GM12891 (cell line): ENCODE data around the gene ZNF79. TPM values are rescaled to one million over a fixed set of nuclear protein-coding genes. Genes with fewer than 3 reads are reported as not detected.

Source experiments
- DNase-seq: peaks from one replicate; pipeline ENCODE4 v3.0.0; 2011; ENCODE audit warnings: low spot score; ENCODE audit not compliant: insufficient read length
- FAIRE-seq: peaks from 2 replicates; lab custom pipeline; 2011; peaks lifted over from hg19 to GRCh38; lab: Jason Lieb, UNC
- PAX5 ChIP-seq: IDR thresholded peaks from 2 replicates; pipeline ENCODE4 v1.6.1; 2011; ENCODE audit warnings: low read length, moderate library complexity, mild to moderate bottlenecking; ENCODE audit not compliant: insufficient read depth, severe bottlenecking
- POLR2A ChIP-seq: IDR thresholded peaks from 2 replicates; pipeline ENCODE4 v1.6.1; 2011; ENCODE audit warnings: low read depth, low read length, control low read depth
- POLR2AphosphoS5 ChIP-seq: IDR thresholded peaks from 2 replicates; pipeline ENCODE4 v1.6.1; 2011; ENCODE audit warnings: low read depth, low read length, control low read depth
- POU2F2 ChIP-seq: IDR thresholded peaks from 2 replicates; pipeline ENCODE4 v1.6.1; 2011; ENCODE audit warnings: low read depth, mild to moderate bottlenecking, control low read depth, low read length, moderate library complexity
- SPI1 ChIP-seq: IDR thresholded peaks from 2 replicates; pipeline ENCODE4 v1.6.1; 2011; ENCODE audit warnings: low read depth, low read length, control low read depth
- TAF1 ChIP-seq: IDR thresholded peaks from 2 replicates; pipeline ENCODE4 v1.6.1; 2011; ENCODE audit warnings: low read depth, low read length, control low read depth
- polyA plus RNA-seq: library from polyadenylated mRNA; unstranded; fragments of >200 nt; gene quantifications from one replicate; pipeline ENCODE4 v1.2.1, GENCODE V29; 2012; ENCODE audit warnings: low read depth, missing spikeins, inconsistent platforms; ENCODE audit not compliant: missing spikeins

ZNF79 gene
- polyA plus RNA-seq: 4.2 TPM

GRCh38 chr9:127423934-127424675 lies at the start of gene ZNF79:
ZNF79 (plus strand) TSS chr9:127424382; CDS start chr9:127424788, 406 bp downstream.
- DNase-seq (peak; percentile 94), FAIRE-seq (peak; percentile 92)
- TF ChIP-seq POLR2AphosphoS5: peak; percentile 93
- TF ChIP-seq SPI1: no peak
- TF ChIP-seq POLR2A: peak; percentile 89
- no peak for TF ChIP-seq PAX5
- no peak for TF ChIP-seq POU2F2
- peak; percentile 57 for TF ChIP-seq TAF1

- no peak for DNase-seq
- no peak for FAIRE-seq
- no peak for TF ChIP-seq POLR2AphosphoS5
- TF ChIP-seq POU2F2: no peak
- no peak for TF ChIP-seq PAX5
- no peak for TF ChIP-seq SPI1
- no peak for TF ChIP-seq TAF1
- TF ChIP-seq POLR2A: no peak
Observed at GRCh38 chr9:127380479-127380878, 43.7 kb upstream of the ZNF79 start.

- TF ChIP-seq TAF1: no peak
- TF ChIP-seq POLR2A: no peak
- TF ChIP-seq PAX5: no peak
- no peak for TF ChIP-seq POU2F2
- TF ChIP-seq SPI1: no peak
- no peak for TF ChIP-seq POLR2AphosphoS5
- FAIRE-seq (no peak), DNase-seq (no peak)
Observed at GRCh38 chr9:127382541-127382940, 41.6 kb upstream of the ZNF79 start.

GRCh38 chr9:127384016-127384730 lies 40.0 kb upstream of the ZNF79 start:
- FAIRE-seq (no peak), DNase-seq (no peak)
- TF ChIP-seq POU2F2 (no peak), POLR2AphosphoS5 (no peak), PAX5 (no peak), POLR2A (no peak), TAF1 (no peak), SPI1 (no peak)

GRCh38 chr9:127384901-127385300 lies 39.3 kb upstream of the ZNF79 start:
- TF ChIP-seq POLR2A: no peak
- DNase-seq (no peak), FAIRE-seq (no peak)

DNA sequence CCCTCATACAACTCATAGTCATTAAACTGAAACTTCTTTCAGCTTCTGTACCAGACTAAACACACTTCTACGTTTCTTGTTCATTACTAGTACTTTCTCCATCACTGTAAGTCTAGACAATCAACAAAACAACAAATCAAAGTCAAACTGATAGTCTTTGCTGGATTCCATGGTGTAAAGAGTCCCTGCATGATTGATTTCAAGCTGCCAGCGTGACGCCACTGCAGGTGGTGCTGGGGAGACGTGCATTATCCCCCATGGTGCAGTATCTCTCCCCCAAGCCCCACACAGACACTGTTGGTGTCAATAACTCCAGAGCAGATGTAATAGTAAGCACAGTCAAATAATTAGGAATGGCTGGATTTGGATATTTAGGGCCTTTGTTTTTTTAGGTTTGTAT lies 37.9 kb upstream of the ZNF79 start:
- FAIRE-seq: no peak
- TF ChIP-seq POLR2A (no peak), POLR2AphosphoS5 (no peak), PAX5 (no peak), POU2F2 (no peak), SPI1 (no peak), TAF1 (no peak)
- no peak for DNase-seq

DNA sequence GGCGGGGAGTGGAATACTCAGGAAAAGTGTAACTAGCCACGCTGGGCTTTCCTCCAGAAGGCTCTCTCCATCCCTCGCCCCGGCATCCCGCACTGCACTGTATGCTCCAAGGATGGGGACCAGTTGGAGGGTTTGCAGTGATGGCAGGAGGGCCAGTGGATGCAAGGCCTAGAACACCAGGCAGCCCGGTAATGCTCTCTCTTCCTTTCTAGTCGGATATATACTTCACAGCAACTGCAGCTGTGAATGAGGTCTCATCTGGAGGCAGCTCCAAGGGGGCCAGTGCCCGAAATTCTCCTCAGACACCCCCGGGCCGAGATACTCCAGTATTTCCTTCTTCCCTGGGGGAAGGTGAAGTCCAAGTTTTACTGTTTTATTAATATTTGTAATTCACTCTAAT lies 37.2 kb upstream of the ZNF79 start:
- FAIRE-seq (no peak), DNase-seq (no peak)
- TF ChIP-seq TAF1: no peak
- no peak for TF ChIP-seq PAX5
- no peak for TF ChIP-seq POU2F2
- TF ChIP-seq POLR2AphosphoS5: no peak
- TF ChIP-seq POLR2A: no peak
- no peak for TF ChIP-seq SPI1

DNA sequence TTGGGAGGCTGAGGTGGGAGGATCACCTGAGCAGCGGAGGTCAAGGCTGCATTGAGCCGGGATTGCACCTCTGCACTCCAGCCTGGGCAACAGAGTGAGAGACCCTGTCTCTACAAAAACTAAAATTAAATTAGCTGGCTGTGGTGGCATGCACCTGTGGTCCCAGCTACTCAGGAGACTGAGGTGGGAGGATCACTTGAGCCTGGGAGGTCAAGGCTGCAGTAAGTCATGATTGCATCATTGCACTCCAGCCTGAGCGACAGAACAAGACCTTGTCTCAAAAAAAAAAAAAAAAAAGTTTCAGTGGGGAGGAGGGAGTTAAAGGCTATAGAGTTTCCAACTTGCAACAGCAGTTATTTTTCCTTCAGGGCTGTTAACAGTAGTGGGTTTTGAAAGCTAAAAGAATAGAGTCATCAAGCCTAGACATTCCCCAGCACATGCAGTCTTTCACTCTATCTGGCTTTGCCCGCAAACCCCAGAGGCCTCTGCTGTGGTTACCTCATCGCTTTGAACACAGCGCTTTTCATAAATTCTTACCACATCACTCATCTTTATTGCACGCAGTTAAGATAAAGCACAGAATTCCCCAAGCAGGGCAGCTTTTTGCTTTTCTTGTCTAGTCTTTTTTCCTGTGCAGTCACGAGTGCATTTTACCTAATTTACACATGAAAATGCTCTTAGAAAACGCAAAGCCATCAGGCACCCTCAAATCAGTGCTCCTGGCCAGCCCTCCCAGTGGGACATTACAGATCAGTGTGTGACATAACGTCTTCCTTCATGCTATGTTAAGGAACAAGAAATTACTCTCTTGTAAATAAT lies 35.9 kb upstream of the ZNF79 start:
- FAIRE-seq: no peak
- TF ChIP-seq POLR2AphosphoS5 (0 out of 2 replicates have a peak, but pooled peaks have one; percentile 32), POU2F2 (peak; percentile 90), TAF1 (no peak)
- DNase-seq: peak; percentile 33

DNA sequence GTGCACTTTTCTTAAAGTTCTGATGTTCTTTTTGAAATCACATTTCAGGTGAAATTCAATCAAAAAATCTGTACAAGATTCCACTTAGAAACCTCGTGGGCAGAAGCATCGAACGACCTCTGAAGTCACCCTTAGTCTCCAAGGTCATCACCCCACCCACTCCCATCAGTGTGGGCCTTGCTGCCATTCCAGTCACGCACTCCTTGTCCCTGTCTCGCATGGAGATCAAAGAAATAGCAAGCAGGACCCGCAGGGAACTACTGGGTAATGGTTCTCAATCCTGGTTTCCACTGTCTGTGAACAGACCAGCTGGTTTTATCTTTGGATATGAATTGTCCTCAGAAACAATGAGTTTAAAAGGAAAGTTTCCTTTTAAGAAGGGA lies 35.3 kb upstream of the ZNF79 start:
- no peak for TF ChIP-seq POLR2AphosphoS5
- FAIRE-seq (no peak), DNase-seq (no peak)
